Measurements from ENCODE around the gene B4GALNT3. TPM values are rescaled to one million over a fixed set of nuclear protein-coding genes. Genes with fewer than 3 reads are reported as not detected.

Gene B4GALNT3
- total RNA-seq, 2 donors from 2014 or later = 1.3 to 3.7 TPM

DNA sequence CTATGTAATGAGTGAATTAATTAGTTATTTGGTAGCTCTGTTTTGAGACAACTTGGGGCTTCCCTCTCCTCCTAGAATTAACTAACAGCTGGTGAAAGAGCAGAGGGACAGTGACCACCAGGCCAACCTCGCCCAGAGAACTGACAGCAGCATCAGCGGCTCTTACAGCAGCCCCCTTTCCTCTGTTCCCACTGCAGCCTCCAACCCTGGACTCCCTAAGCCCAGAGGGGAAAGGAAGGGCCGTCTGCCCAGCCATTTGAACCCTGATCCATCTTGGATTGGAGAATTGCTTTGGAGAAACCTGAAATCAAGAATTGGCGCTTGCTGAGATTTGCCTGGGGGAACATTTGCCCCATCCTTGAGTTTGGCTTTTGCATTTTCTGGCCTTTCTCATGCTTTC is 45.5 kb downstream of the B4GALNT3 start:
- Mint-ChIP-seq H3K27ac (no peak overlapping the region), H3K4me3 (no peak overlapping the region), H3K4me1 (ENCODE audit: low read depth) (no peaks in the 10 kb centered on the region), H3K27me3 (ENCODE audit: low read depth) (peaks cover 10% of the 10 kb centered on the region), H3K36me3 (ENCODE audit: insufficient read depth in 2 of 2) (no peaks in the 10 kb centered on the region), H3K9me3 (no peaks in the 10 kb centered on the region)
- DNase-seq (no peak), ATAC-seq (replicated peaks in 1 of 2) (no peak)

DNA sequence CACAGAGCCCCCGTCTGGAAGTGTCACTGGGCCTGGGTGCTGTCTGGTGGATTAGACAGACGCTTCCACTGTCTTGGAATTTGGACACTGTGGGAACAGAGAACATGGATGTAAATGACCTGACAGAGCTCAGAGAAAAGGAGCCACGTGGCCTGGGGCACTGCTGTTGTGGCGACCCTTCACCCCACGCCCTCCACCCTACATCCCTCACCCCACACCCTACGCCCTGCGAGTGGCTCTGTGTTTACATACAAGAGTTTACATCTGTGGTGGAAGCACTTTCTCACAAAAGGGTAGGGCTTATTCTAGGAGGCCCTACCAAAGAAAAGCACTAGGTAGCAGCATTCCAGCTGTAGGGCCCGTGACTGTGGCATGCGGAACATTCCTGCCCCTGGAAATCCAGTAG is 47.7 kb downstream of the B4GALNT3 start:
- no peaks in the 10 kb centered on the region for H3K36me3 Mint-ChIP-seq (ENCODE audit: insufficient read depth in 2 of 2)
- no peaks in the 10 kb centered on the region for H3K4me1 Mint-ChIP-seq (ENCODE audit: low read depth)
- ATAC-seq (replicated peaks in 1 of 2) (no peak), DNase-seq (no peak)
- no peak overlapping the region for H3K4me3 Mint-ChIP-seq
- peaks cover 10% of the 10 kb centered on the region for H3K27me3 Mint-ChIP-seq (ENCODE audit: low read depth)
- no peaks in the 10 kb centered on the region for H3K9me3 Mint-ChIP-seq
- H3K27ac Mint-ChIP-seq = no peak overlapping the region

DNA sequence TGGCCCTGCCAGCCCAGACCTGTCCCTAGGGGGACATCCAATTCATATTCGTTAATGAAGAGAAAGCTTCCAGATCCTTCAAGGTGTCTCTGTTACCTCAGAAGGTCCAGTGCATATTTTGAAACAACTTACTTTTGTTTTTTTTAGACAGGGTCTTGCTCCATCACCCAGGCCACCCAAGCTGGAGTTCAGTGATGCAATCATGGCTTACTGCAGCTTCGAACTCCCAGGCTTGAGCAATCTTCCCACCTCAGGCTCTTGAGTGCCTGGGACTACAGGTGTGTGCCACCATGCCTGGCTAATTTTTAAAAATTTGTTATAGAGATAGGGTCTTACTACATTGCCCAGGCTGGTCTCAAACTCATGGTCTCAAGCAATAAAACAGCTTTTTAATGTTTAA is 48.4 kb downstream of the B4GALNT3 start:
- Mint-ChIP-seq H3K36me3 (ENCODE audit: insufficient read depth in 2 of 2) (no peaks in the 10 kb centered on the region), H3K9me3 (no peaks in the 10 kb centered on the region), H3K27me3 (ENCODE audit: low read depth) (peaks cover 12% of the 10 kb centered on the region), H3K27ac (no peak overlapping the region), H3K4me3 (no peak overlapping the region), H3K4me1 (ENCODE audit: low read depth) (no peaks in the 10 kb centered on the region)
- DNase-seq (no peak), ATAC-seq (replicated peaks in 1 of 2) (no peak)

DNA sequence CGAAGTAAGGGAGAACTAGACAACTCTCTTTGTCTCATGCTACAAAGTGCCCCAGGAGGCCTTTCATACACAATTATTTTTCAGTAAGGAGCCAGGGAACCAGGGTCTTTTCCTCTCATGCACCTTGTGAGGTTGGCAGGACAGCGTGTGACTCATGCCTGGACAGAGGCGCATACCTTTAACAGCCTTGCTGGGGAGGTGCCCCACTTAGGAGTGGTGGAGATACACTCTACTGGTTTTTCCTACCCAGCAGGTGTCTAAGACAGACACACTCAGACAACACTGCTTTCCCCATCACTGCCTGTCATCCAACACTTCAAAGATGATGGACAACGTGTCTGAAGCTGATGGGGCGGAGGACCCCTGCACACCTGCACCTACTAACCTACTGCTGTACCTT is 49.1 kb downstream of the B4GALNT3 start:
- H3K36me3 Mint-ChIP-seq (ENCODE audit: insufficient read depth in 2 of 2) = no peaks in the 10 kb centered on the region
- H3K4me3 Mint-ChIP-seq = no peak overlapping the region
- H3K27me3 Mint-ChIP-seq (ENCODE audit: low read depth) = peaks cover 10% of the 10 kb centered on the region
- no peaks in the 10 kb centered on the region for H3K4me1 Mint-ChIP-seq (ENCODE audit: low read depth)
- H3K27ac Mint-ChIP-seq = no peak overlapping the region
- H3K9me3 Mint-ChIP-seq = no peaks in the 10 kb centered on the region
- DNase-seq (no peak), ATAC-seq (replicated peaks in 1 of 2) (no peak)

DNA sequence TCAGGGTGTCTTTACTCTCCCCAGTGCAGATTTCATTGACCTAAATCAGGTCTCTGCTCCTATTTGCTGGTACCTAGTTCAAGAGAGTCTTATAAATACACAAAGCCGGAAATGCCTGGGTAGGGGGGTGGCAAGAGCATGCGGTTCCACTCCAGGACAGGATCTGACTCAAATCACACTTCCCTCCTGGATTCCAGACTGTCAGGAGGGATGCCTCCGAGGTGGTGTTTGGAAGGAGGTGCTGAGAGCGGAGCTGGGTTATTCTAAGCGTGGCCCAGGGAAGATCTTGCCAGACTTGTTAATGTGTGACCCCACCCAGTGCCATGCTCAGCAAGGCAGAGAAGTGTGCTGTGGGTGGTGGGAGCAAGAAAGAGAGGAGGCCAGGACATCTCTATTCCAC is 49.8 kb downstream of the B4GALNT3 start:
- DNase-seq (no peak), ATAC-seq (replicated peaks in 1 of 2) (no peak)
- H3K27me3 Mint-ChIP-seq (ENCODE audit: low read depth) = peaks cover 7% of the 10 kb centered on the region
- no peak overlapping the region for H3K4me3 Mint-ChIP-seq
- no peaks in the 10 kb centered on the region for H3K9me3 Mint-ChIP-seq
- no peaks in the 10 kb centered on the region for H3K36me3 Mint-ChIP-seq (ENCODE audit: insufficient read depth in 2 of 2)
- H3K27ac Mint-ChIP-seq = no peak overlapping the region
- H3K4me1 Mint-ChIP-seq (ENCODE audit: low read depth) = no peaks in the 10 kb centered on the region

DNA sequence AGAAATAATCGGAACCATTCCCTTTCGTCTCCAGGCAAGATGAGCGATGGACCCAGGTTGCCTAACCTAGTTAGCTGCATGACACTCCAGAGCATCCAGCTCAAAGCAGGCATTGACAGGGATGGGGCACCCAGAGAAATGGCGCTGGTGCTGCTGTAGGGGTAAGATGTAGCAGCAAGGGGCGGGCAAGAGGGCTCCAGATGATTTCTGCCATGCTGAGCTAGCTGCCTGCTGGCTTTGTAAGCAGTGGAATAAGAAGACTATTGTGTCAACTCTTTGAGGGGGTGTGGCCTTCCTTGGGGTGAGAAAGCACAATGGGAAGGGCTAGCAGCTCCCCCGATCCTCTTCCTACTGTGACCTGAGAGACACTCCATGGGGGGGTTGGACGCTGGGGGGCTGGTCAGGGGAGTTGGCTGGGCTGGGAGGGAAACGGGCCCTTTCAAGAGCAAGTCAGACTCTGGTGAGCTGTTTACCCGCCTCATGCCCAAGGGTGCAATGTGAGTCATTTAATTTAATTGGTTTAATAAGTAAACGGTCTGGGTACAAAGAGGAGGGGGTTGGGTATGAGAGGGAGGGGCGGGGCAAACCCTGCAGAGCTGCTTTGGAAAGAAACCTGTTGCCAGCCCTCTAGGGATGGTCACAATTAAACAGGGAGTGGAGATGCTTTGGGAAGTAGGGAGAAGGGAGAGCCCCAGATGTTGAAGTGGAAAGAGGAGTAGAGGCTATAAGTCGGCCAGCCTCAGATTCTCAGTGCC is 50.5 kb downstream of the B4GALNT3 start:
- Mint-ChIP-seq H3K36me3 (ENCODE audit: insufficient read depth in 2 of 2) (no peaks in the 10 kb centered on the region), H3K4me1 (ENCODE audit: low read depth) (no peaks in the 10 kb centered on the region), H3K4me3 (no peak overlapping the region), H3K9me3 (no peaks in the 10 kb centered on the region), H3K27me3 (ENCODE audit: low read depth) (peaks cover 7% of the 10 kb centered on the region), H3K27ac (no peak overlapping the region)
- ATAC-seq (replicated peaks in 1 of 2) (no peak), DNase-seq (no peak)

DNA sequence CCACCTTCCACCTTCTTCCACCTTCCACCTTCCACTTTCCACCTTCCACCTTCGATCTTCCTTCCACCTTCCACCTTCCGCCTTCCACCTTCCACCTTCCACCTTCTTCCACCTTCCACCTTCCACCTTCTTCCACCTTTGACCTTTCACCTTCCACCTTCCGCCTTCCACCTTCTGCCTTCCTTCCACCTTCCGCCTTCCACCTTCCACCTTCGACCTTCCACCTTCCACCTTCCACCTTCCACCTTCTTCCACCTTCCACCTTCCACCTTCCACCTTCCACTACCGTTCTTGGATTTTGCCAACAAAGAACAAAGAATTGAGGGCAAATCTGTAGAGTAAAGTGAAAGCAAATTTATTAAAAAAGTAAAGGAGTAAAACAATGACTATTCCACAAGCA is 53.2 kb downstream of the B4GALNT3 start:
- no peaks in the 10 kb centered on the region for H3K9me3 Mint-ChIP-seq
- peaks cover 7% of the 10 kb centered on the region for H3K27me3 Mint-ChIP-seq (ENCODE audit: low read depth)
- no peak overlapping the region for H3K4me3 Mint-ChIP-seq
- H3K4me1 Mint-ChIP-seq (ENCODE audit: low read depth) = no peaks in the 10 kb centered on the region
- DNase-seq (no peak), ATAC-seq (replicated peaks in 1 of 2) (no peak)
- H3K36me3 Mint-ChIP-seq (ENCODE audit: insufficient read depth in 2 of 2) = no peaks in the 10 kb centered on the region
- H3K27ac Mint-ChIP-seq = no peak overlapping the region

DNA sequence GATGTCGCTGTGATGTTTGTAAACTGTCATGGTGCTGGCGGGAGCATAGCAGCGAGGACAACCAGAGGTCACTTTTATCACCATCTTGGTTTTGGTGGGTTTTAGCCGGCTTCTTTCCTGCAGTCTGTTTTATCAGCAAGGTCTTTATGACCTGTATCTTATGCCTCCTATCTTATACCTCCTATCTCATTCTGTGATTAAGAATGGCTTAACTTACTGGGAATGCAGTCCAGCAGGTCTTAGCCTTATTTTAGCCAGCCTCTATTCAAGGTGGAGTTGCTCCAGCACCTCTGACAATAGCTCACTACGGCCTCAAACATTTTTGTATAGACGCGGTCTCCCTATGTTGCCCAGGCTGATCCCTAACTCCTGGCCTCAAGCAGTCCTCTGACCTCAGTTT is 53.7 kb downstream of the B4GALNT3 start:
- no peak for DNase-seq
- peaks cover 7% of the 10 kb centered on the region for H3K27me3 Mint-ChIP-seq (ENCODE audit: low read depth)
- no peaks in the 10 kb centered on the region for H3K4me1 Mint-ChIP-seq (ENCODE audit: low read depth)
- no peak overlapping the region for H3K27ac Mint-ChIP-seq
- no peaks in the 10 kb centered on the region for H3K36me3 Mint-ChIP-seq (ENCODE audit: insufficient read depth in 2 of 2)
- no peak overlapping the region for H3K4me3 Mint-ChIP-seq
- no peaks in the 10 kb centered on the region for H3K9me3 Mint-ChIP-seq
- no peak for ATAC-seq (replicated peaks in 1 of 2)

DNA sequence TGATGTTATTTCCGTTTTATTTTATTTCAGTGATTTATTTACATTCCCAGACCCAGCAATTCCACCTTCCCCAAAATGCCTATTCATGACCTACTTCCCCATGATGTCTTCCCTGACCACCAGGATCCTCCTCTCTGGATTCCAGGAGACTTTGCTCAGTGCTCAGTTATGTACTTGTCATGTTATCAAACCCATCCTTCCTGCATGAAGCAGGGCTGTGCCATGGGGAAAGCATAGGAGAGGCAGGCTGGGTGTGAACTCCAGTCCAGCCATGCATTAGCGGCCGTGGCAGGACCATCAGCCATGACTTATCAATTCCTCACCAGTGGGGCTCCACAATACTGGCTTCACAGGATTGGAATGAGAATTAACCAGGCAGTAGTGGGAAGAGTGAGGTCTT is 57.8 kb downstream of the B4GALNT3 start:
- Mint-ChIP-seq H3K27ac (no peak overlapping the region), H3K4me1 (ENCODE audit: low read depth) (no peaks in the 10 kb centered on the region), H3K27me3 (ENCODE audit: low read depth) (peaks cover 13% of the 10 kb centered on the region), H3K36me3 (ENCODE audit: insufficient read depth in 2 of 2) (no peaks in the 10 kb centered on the region), H3K9me3 (no peaks in the 10 kb centered on the region), H3K4me3 (no peak overlapping the region)
- ATAC-seq (replicated peaks in 1 of 2) = no peak
- no peak for DNase-seq

DNA sequence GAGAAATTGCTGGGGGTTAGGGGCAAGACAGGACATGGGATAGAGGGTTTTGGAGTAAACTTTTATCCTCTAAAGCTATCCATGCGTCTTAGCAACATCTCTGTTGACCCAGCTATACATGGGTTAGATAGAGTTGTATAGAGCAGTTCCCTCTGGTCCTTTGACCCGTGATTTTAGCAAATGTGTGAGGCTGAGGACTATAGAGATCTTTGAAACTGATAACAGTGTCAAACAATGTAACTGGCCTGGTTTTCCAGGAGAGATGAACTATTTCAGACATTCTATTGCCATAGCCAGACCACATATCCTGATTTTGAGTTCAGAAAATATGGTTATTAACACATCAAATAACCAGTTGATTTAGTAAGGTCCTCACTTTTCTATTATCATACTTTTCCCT is 60.4 kb downstream of the B4GALNT3 start:
- Mint-ChIP-seq H3K27ac (no peak overlapping the region), H3K36me3 (ENCODE audit: insufficient read depth in 2 of 2) (no peaks in the 10 kb centered on the region)

DNA sequence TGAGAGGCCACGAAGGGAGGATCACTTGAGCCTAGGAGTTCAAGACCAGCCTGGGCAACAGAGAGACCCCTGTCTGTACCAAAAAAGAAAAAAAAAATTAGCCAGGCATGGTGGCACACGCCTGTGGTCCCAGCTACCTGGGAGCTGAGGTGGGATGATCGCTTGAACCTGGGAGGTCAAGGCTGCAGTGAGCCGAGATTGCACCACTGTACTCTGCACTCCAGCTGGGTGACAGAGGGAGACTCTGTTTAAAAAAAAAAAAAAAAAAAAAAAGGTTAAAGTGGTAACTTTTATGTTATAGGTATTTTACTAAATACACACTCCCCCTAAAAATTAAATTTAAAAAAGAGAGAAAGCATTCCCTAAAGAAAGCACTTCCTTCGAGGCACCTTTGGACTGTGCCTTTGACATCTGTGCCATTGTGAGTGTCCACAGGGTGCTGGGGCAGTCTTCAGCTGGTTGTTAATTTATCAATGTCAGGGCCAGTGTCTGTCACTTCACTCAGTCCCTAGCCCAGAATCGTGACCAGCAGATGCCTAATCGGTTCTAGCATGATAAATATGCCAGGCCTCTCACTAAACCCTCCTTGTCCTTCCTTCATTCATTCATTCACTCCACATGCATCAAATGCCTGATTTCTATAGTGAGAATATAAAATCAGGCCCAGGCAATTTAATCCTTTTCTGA is 63.1 kb downstream of the B4GALNT3 start:
- no peak for DNase-seq
- ATAC-seq (replicated peaks in 1 of 2) = no peak
- Mint-ChIP-seq H3K4me1 (ENCODE audit: low read depth) (no peaks in the 10 kb centered on the region), H3K4me3 (no peak overlapping the region), H3K27me3 (ENCODE audit: low read depth) (peaks cover 6% of the 10 kb centered on the region), H3K9me3 (no peaks in the 10 kb centered on the region), H3K36me3 (ENCODE audit: insufficient read depth in 2 of 2) (no peaks in the 10 kb centered on the region), H3K27ac (no peak overlapping the region)

More for the DNA sequence above, 60.4 kb downstream of the B4GALNT3 start:
- Mint-ChIP-seq H3K4me1 (ENCODE audit: low read depth) (no peaks in the 10 kb centered on the region), H3K27me3 (ENCODE audit: low read depth) (peaks cover 6% of the 10 kb centered on the region), H3K9me3 (no peaks in the 10 kb centered on the region), H3K4me3 (no peak overlapping the region)
- DNase-seq (no peak), ATAC-seq (replicated peaks in 1 of 2) (no peak)

DNA sequence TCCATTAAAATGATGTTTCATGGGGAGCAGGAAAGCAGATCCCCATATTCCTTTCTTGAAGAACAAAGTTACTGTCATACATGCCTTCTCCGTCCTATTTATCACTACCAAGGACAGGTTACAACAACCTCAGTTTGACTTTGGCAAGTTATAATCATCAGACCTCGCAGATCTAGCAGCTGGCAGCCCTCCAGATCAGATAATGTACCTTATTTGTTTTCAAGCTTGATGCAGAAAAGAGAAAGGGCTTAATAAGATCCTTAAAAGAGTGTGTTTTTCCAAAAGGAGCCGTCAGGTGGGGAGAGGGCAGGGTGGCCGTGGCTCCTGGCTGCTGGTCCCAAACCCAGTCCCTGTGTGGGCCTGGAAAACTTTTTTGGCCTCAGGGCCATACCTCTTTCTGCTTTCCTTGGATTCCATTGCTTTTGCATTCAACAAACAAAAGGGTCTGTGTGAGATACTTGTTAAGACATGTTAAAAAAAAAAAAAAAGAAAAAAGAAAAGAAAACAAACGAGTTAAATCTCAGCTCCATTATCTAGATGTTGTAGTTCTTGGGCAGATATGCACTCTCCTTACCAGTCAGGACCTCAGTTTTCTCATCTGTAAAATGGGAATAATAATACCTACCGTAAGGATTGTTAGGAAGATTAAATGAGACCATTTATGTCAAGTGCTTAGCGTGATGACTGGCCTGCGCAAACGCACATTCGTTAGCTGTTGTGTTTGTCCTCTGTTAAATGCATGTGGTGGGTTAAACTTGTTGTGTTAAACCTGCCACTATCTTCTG is 64.6 kb downstream of the B4GALNT3 start:
- no peaks in the 10 kb centered on the region for H3K4me1 Mint-ChIP-seq (ENCODE audit: low read depth)
- no peak overlapping the region for H3K4me3 Mint-ChIP-seq
- no peak for DNase-seq
- no peaks in the 10 kb centered on the region for H3K9me3 Mint-ChIP-seq
- no peaks in the 10 kb centered on the region for H3K36me3 Mint-ChIP-seq (ENCODE audit: insufficient read depth in 2 of 2)
- H3K27ac Mint-ChIP-seq = no peak overlapping the region
- ATAC-seq (replicated peaks in 1 of 2) = no peak
- peaks cover 6% of the 10 kb centered on the region for H3K27me3 Mint-ChIP-seq (ENCODE audit: low read depth)

DNA sequence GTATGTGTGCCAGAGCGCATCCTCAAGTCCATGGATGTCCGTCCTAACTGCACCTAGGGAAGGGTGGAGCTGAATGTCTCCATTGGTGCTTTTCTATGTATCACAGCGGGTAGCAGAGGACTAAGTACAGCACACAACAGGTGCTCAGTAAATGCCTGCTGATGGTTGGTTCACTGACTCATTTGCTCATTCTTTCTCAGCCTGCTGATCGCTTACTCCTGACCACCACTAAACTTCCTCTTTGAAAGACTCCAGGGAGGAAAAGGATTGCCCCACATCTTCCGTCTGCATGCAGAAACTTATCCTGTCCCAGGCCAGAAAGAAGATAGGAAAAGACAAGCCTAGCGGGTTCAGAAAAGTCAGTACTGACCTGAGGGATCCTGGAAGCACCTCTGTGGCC is 66.3 kb downstream of the B4GALNT3 start:
- Mint-ChIP-seq H3K9me3 (no peaks in the 10 kb centered on the region), H3K4me3 (no peak overlapping the region), H3K27ac (no peak overlapping the region), H3K36me3 (ENCODE audit: insufficient read depth in 2 of 2) (no peaks in the 10 kb centered on the region), H3K4me1 (ENCODE audit: low read depth) (no peaks in the 10 kb centered on the region), H3K27me3 (ENCODE audit: low read depth) (no peaks in the 10 kb centered on the region)
- no peak for ATAC-seq (replicated peaks in 1 of 2)
- no peak for DNase-seq

Data from activated T-cell treated with anti-CD3 and anti-CD28 coated beads, Interleukin-2, amount 50 U/mL, for 72 hours (primary cell).